GM12891 (cell line): ENCODE data around the gene MTX3.

Source experiments
- PAX5 ChIP-seq: IDR thresholded peaks from 2 replicates; pipeline ENCODE4 v1.6.1; 2011; ENCODE audit warnings: low read length, moderate library complexity, mild to moderate bottlenecking; ENCODE audit not compliant: insufficient read depth, severe bottlenecking
- POLR2A ChIP-seq: IDR thresholded peaks from 2 replicates; pipeline ENCODE4 v1.6.1; 2011; ENCODE audit warnings: low read depth, low read length, control low read depth
- POLR2AphosphoS5 ChIP-seq: IDR thresholded peaks from 2 replicates; pipeline ENCODE4 v1.6.1; 2011; ENCODE audit warnings: low read depth, low read length, control low read depth
- POU2F2 ChIP-seq: IDR thresholded peaks from 2 replicates; pipeline ENCODE4 v1.6.1; 2011; ENCODE audit warnings: low read depth, mild to moderate bottlenecking, control low read depth, low read length, moderate library complexity
- SPI1 ChIP-seq: IDR thresholded peaks from 2 replicates; pipeline ENCODE4 v1.6.1; 2011; ENCODE audit warnings: low read depth, low read length, control low read depth

DNA sequence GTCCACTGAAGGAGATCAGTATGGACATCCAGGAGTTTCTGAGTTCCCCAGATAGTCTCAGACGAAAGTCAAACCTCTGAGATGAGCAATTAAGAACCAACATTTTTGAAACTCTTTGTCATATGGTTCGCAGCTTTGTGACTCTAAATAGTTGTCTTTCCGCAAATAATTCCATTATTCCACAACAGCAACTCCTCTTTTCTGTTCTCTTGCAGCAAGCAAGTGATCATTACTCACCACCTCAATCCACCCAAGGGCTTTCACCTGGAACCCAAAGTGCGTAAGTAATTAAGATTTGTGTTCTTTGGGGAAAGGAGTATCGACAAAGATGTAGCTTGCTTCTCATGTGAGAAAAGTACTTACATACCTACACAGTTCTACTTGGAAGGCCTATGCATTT, 15.6 kb downstream of the MTX3 start:
- TF ChIP-seq POLR2A (no peak), POLR2AphosphoS5 (no peak), SPI1 (no peak), PAX5 (no peak), POU2F2 (no peak)
